Esophagus squamous epithelium (tissue), 5 donors: Measurements from ENCODE around the gene LEKR1. TPM values are rescaled to one million over a fixed set of nuclear protein-coding genes. Genes with fewer than 3 reads are reported as not detected.
A peak's percentile ranks its signal among the peaks of the same experiment; 100 is the strongest.

Experiments used
- DNase-seq: peaks from one replicate; lab custom pipeline; 2025; lab: John Stamatoyannopoulos, UW
- H3K27ac ChIP-seq, 4 donors: fragments of 200-600 bp; sonication (generic); one replicate each; pipeline ENCODE4 v1.5.1; 2016 to 2019; ENCODE audit warnings: mild to moderate bottlenecking in 1 of 4
- H3K27me3 ChIP-seq, 4 donors: fragments of 200-600 bp; sonication (generic); 1 replicate in 3 of 4; 2 replicates in 1 of 4; pipeline versions ENCODE4 v1.5.1 to v1.6.0; 2017 to 2021; ENCODE audit warnings: antibody characterized with exemption in 1 of 4
- H3K36me3 ChIP-seq, 3 donors: fragments of 200-600 bp; sonication (generic); one replicate each; pipeline ENCODE4 v1.5.1; 2016 to 2019
- H3K4me1 ChIP-seq, 3 donors: fragments of 200-600 bp; sonication (generic); one replicate each; pipeline ENCODE4 v1.5.1; 2017 to 2019
- H3K4me3 ChIP-seq, 4 donors: fragments of 200-600 bp; sonication (generic); 1 replicate in 3 of 4; 2 replicates in 1 of 4; pipeline ENCODE4 v1.5.1; 2016 to 2019; ENCODE audit warnings: mild to moderate bottlenecking in 2 of 4, moderate library complexity in 1 of 4
- H3K9me3 ChIP-seq, 3 donors: fragments of 200-600 bp; sonication (generic); one replicate each; pipeline ENCODE4 v1.5.1; 2016 to 2019
- POLR2A ChIP-seq, 4 donors: fragments of 450-650 bp; IDR thresholded peaks; one replicate each; pipeline ENCODE4 v1.6.1; 2017; ENCODE audit warnings: antibody characterized with exemption in 4 of 4, mild to moderate bottlenecking in 4 of 4, moderate library complexity in 3 of 4
- WGBS, 2 donors: methylation state at CpG; one replicate each; pipeline ENCODE4 v1.1.5; 2018; 5-methylcytosine and 5-hydroxymethylcytosine counted together
- intact Hi-C: fragments of 100-400 bp; cut with DNase I; formaldehyde crosslinking; loops from one replicate; pipeline ENCODE4 v1.15.0; 2022
- total RNA-seq, 4 donors: library from RNA; depleted of rRNA; stranded (reverse); fragments of >200 nt; gene quantifications; one replicate each; pipeline ENCODE4 v1.1.0, GENCODE V29; 2016
- TF ChIP-seq, protein P1 (sequence below), 6 experiments: fragments of 450-650 bp in 4 of 6; fragments of 200-600 bp in 2 of 6; sonication (generic) in 2 of 6; IDR thresholded peaks; one replicate each; pipeline ENCODE4 v1.5.1; 2016 to 2019; ENCODE audit warnings: antibody characterized with exemption in 6 of 6, mild to moderate bottlenecking in 4 of 6, moderate library complexity in 4 of 6
- donor health status: DM: yes; HTN: yes; CAD: no.

LEKR1 gene
- total RNA-seq, 4 donors from 2014 or later = 0.15 to 1.1 (median 0.57) TPM; not detected in 1

DNA sequence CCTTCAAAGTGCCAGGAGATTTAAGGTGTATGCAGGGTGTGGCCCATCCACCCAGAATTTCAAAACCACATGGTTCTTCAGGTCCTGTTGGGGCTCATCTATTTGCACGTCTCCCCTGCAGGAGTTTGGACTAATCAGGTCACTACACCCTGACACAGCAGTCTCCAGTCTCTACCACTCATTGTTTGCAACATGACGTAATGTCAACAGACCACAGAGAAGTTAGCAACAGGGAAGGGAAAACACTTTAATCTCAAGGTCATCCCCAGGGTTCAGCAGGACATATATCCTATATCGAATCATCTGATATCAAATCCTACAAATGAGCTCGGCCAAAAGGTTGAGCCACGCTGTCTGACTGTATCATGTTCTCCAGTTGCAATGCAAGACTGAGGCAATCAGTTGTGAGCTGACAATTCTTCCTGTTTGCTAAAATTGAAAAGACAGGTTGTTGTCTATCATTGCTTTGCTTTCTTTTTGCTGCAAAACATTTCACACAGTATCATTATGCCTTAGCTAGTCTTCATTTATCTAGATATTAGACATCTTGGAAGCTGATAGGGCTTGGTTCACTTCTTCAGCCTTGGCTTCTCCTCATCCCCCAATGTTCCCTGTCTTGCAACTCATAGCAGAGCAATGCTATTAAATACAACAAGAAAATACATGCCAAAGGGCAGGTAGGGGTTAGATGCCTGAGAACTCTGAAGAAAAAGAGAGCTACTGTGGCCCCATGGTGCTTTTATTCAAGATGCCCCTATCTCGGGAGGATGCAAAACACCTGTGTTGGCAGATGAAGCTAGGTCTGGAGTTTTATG is 13.4 kb upstream of the LEKR1 start:
- H3K4me1 ChIP-seq = peaks cover 11 to 69% (median 20%) of the 10 kb centered on the region in 3 donors

DNA sequence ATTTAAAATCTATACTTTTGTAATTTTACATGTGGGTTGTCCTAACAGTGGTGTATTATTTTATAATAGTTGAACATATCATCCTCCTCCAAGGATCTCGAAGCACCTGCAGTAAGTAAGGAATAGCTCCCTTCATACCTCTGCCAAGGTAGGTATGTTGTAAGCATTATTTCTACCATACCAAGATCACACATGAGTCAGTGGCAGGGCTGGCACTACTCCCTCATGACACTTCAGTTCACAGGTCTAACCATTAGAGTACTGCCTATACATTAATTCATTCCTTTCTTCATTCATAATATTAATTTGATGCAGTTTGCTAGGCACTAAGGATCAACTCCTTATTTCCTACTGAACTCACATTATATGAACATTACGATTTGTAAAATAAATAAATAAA is 11.9 kb upstream of the LEKR1 start:
- intact Hi-C loops = no loop called here
- H3K9me3 ChIP-seq = no peaks in the 10 kb centered on the region
- no peak overlapping the region for H3K4me3 ChIP-seq
- no peak for DNase-seq
- TF ChIP-seq, protein P1, sequence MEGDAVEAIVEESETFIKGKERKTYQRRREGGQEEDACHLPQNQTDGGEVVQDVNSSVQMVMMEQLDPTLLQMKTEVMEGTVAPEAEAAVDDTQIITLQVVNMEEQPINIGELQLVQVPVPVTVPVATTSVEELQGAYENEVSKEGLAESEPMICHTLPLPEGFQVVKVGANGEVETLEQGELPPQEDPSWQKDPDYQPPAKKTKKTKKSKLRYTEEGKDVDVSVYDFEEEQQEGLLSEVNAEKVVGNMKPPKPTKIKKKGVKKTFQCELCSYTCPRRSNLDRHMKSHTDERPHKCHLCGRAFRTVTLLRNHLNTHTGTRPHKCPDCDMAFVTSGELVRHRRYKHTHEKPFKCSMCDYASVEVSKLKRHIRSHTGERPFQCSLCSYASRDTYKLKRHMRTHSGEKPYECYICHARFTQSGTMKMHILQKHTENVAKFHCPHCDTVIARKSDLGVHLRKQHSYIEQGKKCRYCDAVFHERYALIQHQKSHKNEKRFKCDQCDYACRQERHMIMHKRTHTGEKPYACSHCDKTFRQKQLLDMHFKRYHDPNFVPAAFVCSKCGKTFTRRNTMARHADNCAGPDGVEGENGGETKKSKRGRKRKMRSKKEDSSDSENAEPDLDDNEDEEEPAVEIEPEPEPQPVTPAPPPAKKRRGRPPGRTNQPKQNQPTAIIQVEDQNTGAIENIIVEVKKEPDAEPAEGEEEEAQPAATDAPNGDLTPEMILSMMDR (IDR thresholded peaks at IDR 0.05) = no peak
- TF ChIP-seq POLR2A (IDR thresholded peaks at IDR 0.05) = no peak
- peaks cover 11 to 78% (median 24%) of the 10 kb centered on the region in 3 donors for H3K4me1 ChIP-seq
- WGBS, 2 donors = 46 to 76% methylated on average over 2 of the region's 2 CpGs
- H3K27me3 ChIP-seq = no peaks in the 10 kb centered on the region
- H3K27ac ChIP-seq = peak overlapping the region in 3 of 4 donors; percentile 40 to 93 (median 59)
- H3K36me3 ChIP-seq = no peaks in the 10 kb centered on the region

More for the DNA sequence above, 13.4 kb upstream of the LEKR1 start:
- Histone ChIP-seq H3K27me3 (no peaks in the 10 kb centered on the region), H3K4me3 (no peak overlapping the region), H3K9me3 (no peaks in the 10 kb centered on the region), H3K36me3 (no peaks in the 10 kb centered on the region), H3K27ac (peak overlapping the region; percentile 73 to 85 (median 78))
- 42 to 74% methylated on average over 6 of the region's 6 CpGs for WGBS, 2 donors
- TF ChIP-seq, protein P1 (IDR thresholded peaks at IDR 0.05) = no peak
- no peak for TF ChIP-seq POLR2A (IDR thresholded peaks at IDR 0.05)
- intact Hi-C loops = no loop called here
- no peak for DNase-seq

DNA sequence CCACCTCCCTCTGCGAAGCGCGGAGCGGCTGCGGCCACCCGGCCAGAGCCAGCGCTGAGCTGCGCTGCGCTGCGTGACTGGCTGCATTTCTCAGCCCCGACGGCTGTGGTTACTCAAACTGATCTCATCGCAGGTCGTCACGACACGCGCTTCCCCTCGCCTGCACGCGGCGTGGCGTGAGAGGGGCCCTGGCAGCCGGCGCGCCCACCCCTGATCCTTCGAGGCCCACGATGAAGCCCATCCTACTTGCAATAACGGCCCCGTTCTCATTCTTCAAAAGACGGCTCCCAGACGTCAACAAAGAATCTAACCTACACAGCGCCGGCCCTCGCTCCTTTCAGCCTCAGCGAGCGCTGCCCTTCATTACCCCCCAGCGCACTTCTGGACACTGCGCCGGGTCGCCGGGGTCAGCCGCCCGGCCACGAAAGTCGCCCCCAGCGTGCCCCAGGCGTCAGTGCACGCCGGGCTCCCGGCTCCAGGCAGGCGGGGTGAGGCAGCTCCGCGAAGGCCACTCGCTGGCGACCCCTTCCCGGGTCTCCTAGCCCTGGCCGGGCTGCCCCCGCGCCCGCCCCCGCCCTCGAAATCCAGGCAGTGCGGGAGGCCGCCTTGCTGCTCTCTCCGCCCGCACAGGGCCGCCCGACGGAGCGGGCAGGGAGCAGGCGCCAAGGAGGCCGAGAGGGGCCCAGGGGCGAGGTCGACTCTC is 9.9 kb upstream of the LEKR1 start:
- intact Hi-C loops = no loop called here
- H3K4me1 ChIP-seq = peaks cover 11 to 69% (median 24%) of the 10 kb centered on the region in 3 donors
- 38 to 73% methylated on average over 3 to 18 of the region's 74 CpGs for whole genome bisulfite sequencing, 2 donors

DNA sequence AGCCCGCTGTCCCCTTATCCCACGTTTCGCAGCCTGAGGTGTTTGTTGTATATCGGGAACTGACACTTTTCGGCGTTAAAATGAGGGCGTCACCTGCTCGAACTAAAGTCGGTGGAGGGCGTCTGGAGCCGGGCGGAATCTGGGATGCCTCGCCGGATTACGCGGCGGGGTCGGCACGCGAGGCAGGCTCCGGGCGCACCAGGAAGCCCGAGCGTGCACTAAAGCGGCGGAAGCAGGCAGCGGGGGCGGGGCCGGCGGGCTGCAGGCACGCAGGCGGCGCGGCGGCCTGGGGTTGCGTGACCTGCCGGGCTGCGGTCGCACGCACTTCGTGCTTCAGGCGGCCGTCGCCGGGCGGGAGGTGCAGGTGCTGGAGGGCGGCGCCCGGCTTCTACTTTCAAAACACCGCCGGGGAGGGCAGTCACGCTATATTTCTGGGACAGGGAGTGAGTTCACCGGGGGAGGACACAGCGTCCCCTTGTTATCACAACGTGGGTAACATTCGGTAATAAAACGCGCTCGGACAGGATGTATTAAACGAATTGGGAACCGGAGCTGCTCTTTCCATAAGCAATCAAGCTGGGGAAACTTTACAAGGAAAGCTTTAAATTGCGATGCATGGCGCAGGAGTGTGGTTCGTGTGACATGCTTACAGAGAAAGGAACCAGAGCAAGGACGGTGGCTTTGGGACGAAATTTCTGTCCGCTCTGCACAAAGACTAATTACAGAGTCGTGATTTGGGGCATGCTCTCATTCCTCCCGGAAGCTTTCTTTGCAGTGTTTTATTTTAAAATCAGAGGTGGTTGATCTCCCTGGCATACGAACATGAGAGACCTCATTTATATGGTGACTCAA is 9.1 kb upstream of the LEKR1 start:
- TF ChIP-seq POLR2A (IDR thresholded peaks at IDR 0.05) = peak in 3 of 4 donors; percentile 4 to 72 (median 56)
- TF ChIP-seq, protein P1 (IDR thresholded peaks at IDR 0.05) = peak in 1 of 6 experiments; percentile 7
- Histone ChIP-seq H3K36me3 (no peaks in the 10 kb centered on the region), H3K9me3 (no peaks in the 10 kb centered on the region), H3K4me3 (peak overlapping the region; percentile 46 to 78 (median 70)), H3K27me3 (no peaks in the 10 kb centered on the region), H3K4me1 (peaks cover 11 to 61% (median 24%) of the 10 kb centered on the region in 3 donors), H3K27ac (peak overlapping the region; percentile 87 to 93 (median 90))
- DNase-seq = peak; percentile 37
- WGBS, 2 donors = 1 to 2% methylated on average over 17 to 26 of the region's 70 CpGs
- intact Hi-C loops = no loop called here

More for the DNA sequence above, 9.9 kb upstream of the LEKR1 start:
- TF ChIP-seq POLR2A (IDR thresholded peaks at IDR 0.05) = no peak
- TF ChIP-seq, protein P1 (IDR thresholded peaks at IDR 0.05) = peak in 1 of 6 experiments; percentile 5
- H3K9me3 ChIP-seq = no peaks in the 10 kb centered on the region
- H3K4me3 ChIP-seq = peak overlapping the region; percentile 46 to 78 (median 70)
- no peaks in the 10 kb centered on the region for H3K36me3 ChIP-seq
- DNase-seq = no peak
- H3K27me3 ChIP-seq = no peaks in the 10 kb centered on the region
- H3K27ac ChIP-seq = peak overlapping the region; percentile 87 to 93 (median 90)
